ENCODE results near the gene MACROD1. TPM values are rescaled to one million over a fixed set of nuclear protein-coding genes. Genes with fewer than 3 reads are reported as not detected.
A peak's percentile ranks its signal among the peaks of the same experiment; 100 is the strongest.

MACROD1 gene
- total RNA-seq, 1 donor from 2014 or later: 86.2 TPM

GRCh38 chr11:64065712-64066111 is 100.2 kb downstream of the MACROD1 start:
- DNase-seq (ENCODE audit: low spot score): no peak

GRCh38 chr11:64065141-64065465 is 100.8 kb downstream of the MACROD1 start:
- DNase-seq (ENCODE audit: low spot score): no peak
- intact Hi-C loops (cut with DNase I): no loop called here

More at GRCh38 chr11:64065712-64066111, 100.2 kb downstream of the MACROD1 start:
- intact Hi-C loops (cut with DNase I): no loop called here

- DNase-seq (ENCODE audit: low spot score): no peak
- intact Hi-C loops (cut with DNase I): no loop called here
Observed at GRCh38 chr11:64064374-64065140, 101.4 kb downstream of the MACROD1 start.

GRCh38 chr11:64063777-64064176 is 102.1 kb downstream of the MACROD1 start:
- intact Hi-C loops (cut with DNase I): no loop called here
- no peak for DNase-seq (ENCODE audit: low spot score)

- no peak for DNase-seq (ENCODE audit: low spot score)
- intact Hi-C loops (cut with DNase I): no loop called here
Observed at GRCh38 chr11:64062185-64063039, 103.5 kb downstream of the MACROD1 start.

GRCh38 chr11:64060861-64061444 is 105.0 kb downstream of the MACROD1 start:
- intact Hi-C loops (cut with DNase I): no loop called here
- no peak for DNase-seq (ENCODE audit: low spot score)

GRCh38 chr11:64060263-64060860 is 105.6 kb downstream of the MACROD1 start:
- DNase-seq (ENCODE audit: low spot score): no peak
- intact Hi-C loops (cut with DNase I): no loop called here

GRCh38 chr11:64059339-64060140 is 106.4 kb downstream of the MACROD1 start:
- intact Hi-C loops (cut with DNase I): loop anchor here (2.0 kb wide), 1 partner anchor 89 kb away; no protein-coding TSS in a partner anchor
- no peak for DNase-seq (ENCODE audit: low spot score)

GRCh38 chr11:64058494-64058893 is 107.4 kb downstream of the MACROD1 start:
- peak; percentile 88 for DNase-seq (ENCODE audit: low spot score)
- intact Hi-C loops (cut with DNase I): loop anchor here (2.0 kb wide), 1 partner anchor 90 kb away; no protein-coding TSS in a partner anchor

GRCh38 chr11:64057890-64058289 is 108.0 kb downstream of the MACROD1 start:
- intact Hi-C loops (cut with DNase I): loop anchor here (2.0 kb wide), 1 partner anchor 91 kb away; no protein-coding TSS in a partner anchor
- DNase-seq (ENCODE audit: low spot score): no peak

GRCh38 chr11:64056861-64057260 is 109.1 kb downstream of the MACROD1 start:
- intact Hi-C loops (cut with DNase I): no loop called here
- no peak for DNase-seq (ENCODE audit: low spot score)

GRCh38 chr11:64056213-64056785 is 109.6 kb downstream of the MACROD1 start:
- no peak for DNase-seq (ENCODE audit: low spot score)
- intact Hi-C loops (cut with DNase I): no loop called here

- intact Hi-C loops (cut with DNase I): no loop called here
- DNase-seq (ENCODE audit: low spot score): peak; percentile 84
Observed at GRCh38 chr11:64055077-64055476, 110.8 kb downstream of the MACROD1 start.

GRCh38 chr11:64053699-64054098 is 112.2 kb downstream of the MACROD1 start:
- no peak for DNase-seq (ENCODE audit: low spot score)
- intact Hi-C loops (cut with DNase I): no loop called here

- intact Hi-C loops (cut with DNase I): no loop called here
- no peak for DNase-seq (ENCODE audit: low spot score)
Observed at GRCh38 chr11:64052938-64053622, 112.8 kb downstream of the MACROD1 start.

- no peak for DNase-seq (ENCODE audit: low spot score)
- intact Hi-C loops (cut with DNase I): no loop called here
Observed at GRCh38 chr11:64052436-64052835, 113.5 kb downstream of the MACROD1 start.

GRCh38 chr11:64051297-64051696 is 114.6 kb downstream of the MACROD1 start:
- intact Hi-C loops (cut with DNase I): no loop called here
- DNase-seq (ENCODE audit: low spot score): no peak

GRCh38 chr11:64049509-64049908 is 116.4 kb downstream of the MACROD1 start:
- intact Hi-C loops (cut with DNase I): no loop called here

More at GRCh38 chr11:64049509-64049908, 116.4 kb downstream of the MACROD1 start:
- no peak for DNase-seq (ENCODE audit: low spot score)

Data from cardiac septum (tissue), 1 donor.